GM23338 (cell line): ENCODE measurements around the gene SULF2. TPM values are rescaled to one million over a fixed set of nuclear protein-coding genes. Genes with fewer than 3 reads are reported as not detected.

Experiments
- ATAC-seq: fragments of 200-7000 bp; cut with Tn5 transposase; 3 replicates; pipeline ENCODE4 v1.9.1; 2020
- DNase-seq: peaks from one replicate; pipeline ENCODE4 v3.0.0-alpha.2; 2015; ENCODE audit warnings: low spot score
- H2AFZ ChIP-seq: fragments of 200-600 bp; sonication (generic); 2 replicates; pipeline ENCODE4 v1.8.0; 2016; ENCODE audit warnings: antibody characterized with exemption, mild to moderate bottlenecking, moderate library complexity
- H3F3A ChIP-seq: fragments of 200-600 bp; sonication (generic); replicated peaks from 2 replicates; pipeline ENCODE4 v1.8.0; 2017; ENCODE audit warnings: antibody characterized with exemption, mixed run types, low read depth
- H3K27ac ChIP-seq: fragments of 200-600 bp; sonication (generic); 2 replicates; pipeline ENCODE4 v1.6.1; 2016; ENCODE audit warnings: low read depth
- H3K27me3 ChIP-seq: fragments of 200-600 bp; sonication (generic); 2 replicates; pipeline ENCODE4 v1.8.0; 2016; ENCODE audit warnings: mild to moderate bottlenecking, mixed run types, moderate library complexity; ENCODE audit not compliant: insufficient read depth
- H3K36me3 ChIP-seq: fragments of 200-600 bp; sonication (generic); 2 replicates; pipeline ENCODE4 v1.8.0; 2016; ENCODE audit warnings: mild to moderate bottlenecking; ENCODE audit not compliant: insufficient read depth
- H3K4me1 ChIP-seq: fragments of 200-600 bp; sonication (generic); 2 replicates; pipeline ENCODE4 v1.8.0; 2016; ENCODE audit warnings: mild to moderate bottlenecking, moderate library complexity; ENCODE audit not compliant: insufficient read depth
- H3K4me2 ChIP-seq: fragments of 200-600 bp; sonication (generic); 2 replicates; pipeline ENCODE4 v1.7.1; 2017; ENCODE audit warnings: mixed run types
- H3K4me3 ChIP-seq: fragments of 200-600 bp; sonication (generic); 2 replicates; pipeline ENCODE4 v1.6.1; 2016; ENCODE audit warnings: mixed run types
- H3K79me2 ChIP-seq: fragments of 200-600 bp; sonication (generic); replicated peaks from 2 replicates; pipeline ENCODE4 v1.8.0; 2017; ENCODE audit warnings: mild to moderate bottlenecking; ENCODE audit not compliant: insufficient read depth
- H3K9me2 ChIP-seq: fragments of 200-600 bp; sonication (generic); 2 replicates; pipeline ENCODE4 v1.8.0; 2017; ENCODE audit not compliant: insufficient read depth
- H4K20me1 ChIP-seq: fragments of 200-600 bp; sonication (generic); replicated peaks from 2 replicates; pipeline ENCODE4 v1.8.0; 2017; ENCODE audit warnings: mild to moderate bottlenecking; ENCODE audit not compliant: insufficient read depth
- H3K27ac Mint-ChIP-seq: 2 replicates; pipeline ENCODE4 v1.8.0; 2020; ENCODE audit warnings: inconsistent platforms, mild to moderate bottlenecking, moderate library complexity, mixed read lengths
- H3K27me3 Mint-ChIP-seq: 3 replicates; pipeline ENCODE4 v1.8.0; 2022; ENCODE audit warnings: low read depth, mild to moderate bottlenecking, moderate library complexity, mixed read lengths, inconsistent platforms; ENCODE audit not compliant: insufficient read depth, poor library complexity
- H3K36me3 Mint-ChIP-seq: 3 replicates; pipeline ENCODE4 v1.8.0; 2021; ENCODE audit warnings: low read depth, mild to moderate bottlenecking, inconsistent platforms, moderate library complexity, mixed read lengths
- H3K4me1 Mint-ChIP-seq: 3 replicates; pipeline ENCODE4 v1.8.0; 2020; ENCODE audit warnings: mild to moderate bottlenecking, inconsistent platforms, mixed read lengths
- H3K4me3 Mint-ChIP-seq: 3 replicates; pipeline ENCODE4 v1.8.0; 2021; ENCODE audit warnings: moderate library complexity, mild to moderate bottlenecking, inconsistent platforms, mixed read lengths
- H3K9me3 Mint-ChIP-seq: 3 replicates; pipeline ENCODE4 v1.8.0; 2020; ENCODE audit warnings: moderate library complexity, mild to moderate bottlenecking, inconsistent platforms, mixed read lengths
- CREB1 ChIP-seq: fragments of 250-450 bp; sonication (Bioruptor Pico); IDR thresholded peaks from 2 replicates; pipeline ENCODE4 v1.5.0; 2020; ENCODE audit warnings: low read depth, mild to moderate bottlenecking, moderate library complexity
- EZH2 ChIP-seq: fragments of 200-600 bp; sonication (generic); IDR thresholded peaks from one replicate; pipeline ENCODE4 v1.8.0; 2017; ENCODE audit warnings: antibody characterized with exemption, mild to moderate bottlenecking, low read depth; ENCODE audit not compliant: unreplicated experiment
- EZH2phosphoT487 ChIP-seq: fragments of 200-600 bp; sonication (generic); IDR thresholded peaks from one replicate; pipeline ENCODE4 v1.8.1; 2018; ENCODE audit warnings: antibody characterized with exemption; ENCODE audit not compliant: unreplicated experiment
- NANOG ChIP-seq: IDR thresholded peaks from 2 replicates; pipeline ENCODE4 v1.6.1; 2016; ENCODE audit warnings: antibody characterized with exemption, borderline replicate concordance
- STAT1 ChIP-seq: IDR thresholded peaks from one replicate; pipeline ENCODE4 v1.6.1; 2016; ENCODE audit warnings: antibody characterized with exemption; ENCODE audit not compliant: unreplicated experiment
- ZNF114 ChIP-seq: fragments of 250-450 bp; sonication (Bioruptor Pico); IDR thresholded peaks from 2 replicates; pipeline ENCODE4 v1.5.0; 2020; ENCODE audit warnings: mild to moderate bottlenecking, moderate library complexity
- ZNF331 ChIP-seq: fragments of 250-450 bp; sonication (Bioruptor Pico); IDR thresholded peaks from 2 replicates; pipeline ENCODE4 v1.5.0; 2020; ENCODE audit warnings: low read depth, mild to moderate bottlenecking, moderate library complexity
- ZNF462 ChIP-seq: fragments of 250-450 bp; sonication (Bioruptor Pico); IDR thresholded peaks from 2 replicates; pipeline ENCODE4 v1.5.0; 2020; ENCODE audit warnings: mild to moderate bottlenecking, moderate library complexity
- polyA plus RNA-seq: library from polyadenylated mRNA; unstranded; fragments of >200 nt; fragmentation: Nextera tagmentation; extraction: Ambion mirVana; gene quantifications from 2 replicates; pipeline ENCODE4 v1.2.1, GENCODE V29; 2016
- total RNA-seq: library from RNA; depleted of rRNA; stranded (reverse); fragments of >200 nt; shearing (Covaris generic); gene quantifications from 2 replicates; pipeline ENCODE4 v1.2.3, GENCODE V29; 2014
- TF ChIP-seq, protein P1 (sequence below), 2 experiments: fragments of 200-600 bp in 1 of 2; sonication (generic) in 1 of 2; conservative IDR thresholded peaks; 2 replicates each; pipeline versions ENCODE4 v1.5.1 to v1.6.1; 2016 to 2017; ENCODE audit warnings: antibody characterized with exemption in 2 of 2, low read depth in 2 of 2, mild to moderate bottlenecking in 2 of 2, moderate library complexity in 1 of 2
- TF ChIP-seq, protein P2 (sequence below): IDR thresholded peaks from 2 replicates; pipeline ENCODE4 v1.6.1; 2016; ENCODE audit warnings: antibody characterized with exemption

SULF2 gene
- total and polyA plus RNA-seq, 2 experiments from 2014 or later: 9.5 to 20.7 TPM

GRCh38 chr20:47718398-47718797 lies 66.9 kb downstream of the SULF2 start:
- H2AFZ ChIP-seq: no peak overlapping the region
- no peak for ATAC-seq
- no peaks in the 10 kb centered on the region for H3K9me2 ChIP-seq
- H3F3A ChIP-seq: no peaks in the 10 kb centered on the region
- no peak overlapping the region for H3K4me3 Mint-ChIP-seq
- H3K27ac ChIP-seq: no peak overlapping the region
- no peaks in the 10 kb centered on the region for H3K36me3 ChIP-seq
- no peak overlapping the region for H3K4me2 ChIP-seq
- H3K79me2 ChIP-seq: no peaks in the 10 kb centered on the region
- no peaks in the 10 kb centered on the region for H3K27me3 ChIP-seq
- H3K4me1 Mint-ChIP-seq: peaks cover 3% of the 10 kb centered on the region; the same call in 2 of the 3 replicates
- H3K4me3 ChIP-seq: no peak overlapping the region
- H3K9me3 Mint-ChIP-seq: peaks cover 5% of the 10 kb centered on the region
- H3K27ac Mint-ChIP-seq: no peak overlapping the region
- no peaks in the 10 kb centered on the region for H3K27me3 Mint-ChIP-seq
- TF ChIP-seq ZNF114 (CRISPR knock-in tag) (no peak), NANOG (no peak), STAT1 (no peak), CREB1 (CRISPR knock-in tag) (no peak), ZNF462 (no peak), EZH2phosphoT487 (no peak), ZNF331 (no peak), EZH2 (no peak)
- TF ChIP-seq, protein P1, sequence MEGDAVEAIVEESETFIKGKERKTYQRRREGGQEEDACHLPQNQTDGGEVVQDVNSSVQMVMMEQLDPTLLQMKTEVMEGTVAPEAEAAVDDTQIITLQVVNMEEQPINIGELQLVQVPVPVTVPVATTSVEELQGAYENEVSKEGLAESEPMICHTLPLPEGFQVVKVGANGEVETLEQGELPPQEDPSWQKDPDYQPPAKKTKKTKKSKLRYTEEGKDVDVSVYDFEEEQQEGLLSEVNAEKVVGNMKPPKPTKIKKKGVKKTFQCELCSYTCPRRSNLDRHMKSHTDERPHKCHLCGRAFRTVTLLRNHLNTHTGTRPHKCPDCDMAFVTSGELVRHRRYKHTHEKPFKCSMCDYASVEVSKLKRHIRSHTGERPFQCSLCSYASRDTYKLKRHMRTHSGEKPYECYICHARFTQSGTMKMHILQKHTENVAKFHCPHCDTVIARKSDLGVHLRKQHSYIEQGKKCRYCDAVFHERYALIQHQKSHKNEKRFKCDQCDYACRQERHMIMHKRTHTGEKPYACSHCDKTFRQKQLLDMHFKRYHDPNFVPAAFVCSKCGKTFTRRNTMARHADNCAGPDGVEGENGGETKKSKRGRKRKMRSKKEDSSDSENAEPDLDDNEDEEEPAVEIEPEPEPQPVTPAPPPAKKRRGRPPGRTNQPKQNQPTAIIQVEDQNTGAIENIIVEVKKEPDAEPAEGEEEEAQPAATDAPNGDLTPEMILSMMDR (conservative IDR thresholded peaks at IDR 0.05; ENCODE audit: low read depth in 2 of 2): no peak
- TF ChIP-seq, protein P2, sequence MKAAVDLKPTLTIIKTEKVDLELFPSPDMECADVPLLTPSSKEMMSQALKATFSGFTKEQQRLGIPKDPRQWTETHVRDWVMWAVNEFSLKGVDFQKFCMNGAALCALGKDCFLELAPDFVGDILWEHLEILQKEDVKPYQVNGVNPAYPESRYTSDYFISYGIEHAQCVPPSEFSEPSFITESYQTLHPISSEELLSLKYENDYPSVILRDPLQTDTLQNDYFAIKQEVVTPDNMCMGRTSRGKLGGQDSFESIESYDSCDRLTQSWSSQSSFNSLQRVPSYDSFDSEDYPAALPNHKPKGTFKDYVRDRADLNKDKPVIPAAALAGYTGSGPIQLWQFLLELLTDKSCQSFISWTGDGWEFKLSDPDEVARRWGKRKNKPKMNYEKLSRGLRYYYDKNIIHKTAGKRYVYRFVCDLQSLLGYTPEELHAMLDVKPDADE: no peak
- H3K4me1 ChIP-seq: no peaks in the 10 kb centered on the region; the same call in 1 of the 2 replicates
- peaks cover 5% of the 10 kb centered on the region; the same call in 2 of the 3 replicates for H3K36me3 Mint-ChIP-seq
- H4K20me1 ChIP-seq: no peaks in the 10 kb centered on the region
- DNase-seq: no peak
